B cell (primary cell): ENCODE results near the gene SNAPC3. TPM values are rescaled to one million over a fixed set of nuclear protein-coding genes. Genes with fewer than 3 reads are reported as not detected.
A peak's percentile ranks its signal among the peaks of the same experiment; 100 is the strongest.

ENCODE experiments used
- ATAC-seq: fragments of 200-7000 bp; cut with Tn5 transposase; one replicate; pipeline ENCODE4 v1.10.0; 2021; ENCODE audit warnings: low read depth, mild to moderate bottlenecking, moderate number of reproducible peaks, moderate library complexity
- CTCF ChIA-PET: fragments of 350-600 bp; sonication (Branson Sonifier 250); formaldehyde crosslinking; loops from one replicate; lab custom pipeline; 2021; ENCODE audit warnings: antibody characterized with exemption, inconsistent platforms; lab: Charles Lee
- POLR2A ChIA-PET: fragments of 350-600 bp; sonication (Branson Sonifier 250); formaldehyde crosslinking; loops from one replicate; lab custom pipeline; 2021; ENCODE audit warnings: antibody characterized with exemption; lab: Charles Lee
- DNase-seq: peaks from one replicate; pipeline ENCODE4 v3.0.0; 2013
- H2AFZ ChIP-seq: 2 replicates; pipeline ENCODE4 v1.6.1; 2012; ENCODE audit warnings: mild to moderate bottlenecking, low read depth, low read length; ENCODE audit not compliant: insufficient read depth, poor library complexity, severe bottlenecking
- H3K27ac ChIP-seq, 2 donors: 1 replicate in 1 of 2; 2 replicates in 1 of 2; pipeline ENCODE4 v1.5.1; 2012 to 2013; ENCODE audit warnings: low read length in 2 of 2, mild to moderate bottlenecking in 2 of 2, moderate library complexity in 1 of 2
- H3K27me3 ChIP-seq, 4 experiments: fragments of 200-600 bp in 1 of 4; sonication (generic) in 1 of 4; replicated peaks in 1 of 4; 1 replicate in 2 of 4; 2 replicates in 2 of 4; pipeline versions ENCODE4 v1.6.1 to v1.7.0; 2013 to 2016; ENCODE audit warnings: low read length in 3 of 4, mild to moderate bottlenecking in 2 of 4, mixed read lengths in 1 of 4, moderate library complexity in 1 of 4; ENCODE audit not compliant: insufficient read depth in 4 of 4, control insufficient read depth in 3 of 4; ENCODE audit errors: control extremely low read depth in 1 of 4
- H3K36me3 ChIP-seq, 2 experiments: replicated peaks in 1 of 2; 1 replicate in 1 of 2; 2 replicates in 1 of 2; pipeline versions ENCODE4 v1.6.1 to v1.7.1; 2013; ENCODE audit warnings: low read length in 1 of 2; ENCODE audit not compliant: insufficient read depth in 2 of 2, control insufficient read depth in 1 of 2; ENCODE audit errors: control extremely low read depth in 1 of 2, extremely low read depth in 1 of 2
- H3K4me1 ChIP-seq, 2 donors: fragments of 200-600 bp in 1 of 2; sonication (generic) in 1 of 2; 1 replicate in 1 of 2; 2 replicates in 1 of 2; pipeline versions ENCODE4 v1.5.1 to v1.6.1; 2013 to 2017; ENCODE audit warnings: low read length in 2 of 2; ENCODE audit not compliant: control insufficient read depth in 2 of 2, insufficient read depth in 2 of 2
- H3K4me2 ChIP-seq: replicated peaks from 2 replicates; pipeline ENCODE3; 2012; ENCODE audit warnings: mild to moderate bottlenecking, low read depth, low read length; ENCODE audit not compliant: poor library complexity, severe bottlenecking
- H3K4me3 ChIP-seq, 5 experiments: fragments of 200-600 bp in 1 of 5; sonication (generic) in 1 of 5; 1 replicate in 3 of 5; 2 replicates in 2 of 5; pipeline versions ENCODE4 v1.5.1 to v1.7.0; 2011 to 2016; ENCODE audit warnings: low read length in 4 of 5, mild to moderate bottlenecking in 4 of 5, low read depth in 2 of 5, control low read depth in 1 of 5, moderate library complexity in 1 of 5; ENCODE audit not compliant: insufficient read depth in 1 of 5; ENCODE audit errors: control extremely low read depth in 1 of 5, extremely low read depth in 1 of 5
- H3K79me2 ChIP-seq: fragments of 200-600 bp; sonication (generic); one replicate; pipeline ENCODE4 v1.6.0; 2016; ENCODE audit warnings: low read length; ENCODE audit not compliant: control insufficient read depth, insufficient read depth
- H3K9ac ChIP-seq: fragments of 200-600 bp; sonication (generic); 2 replicates; pipeline ENCODE4 v1.6.1; 2017; ENCODE audit warnings: mild to moderate bottlenecking, low read length, moderate library complexity
- H3K9me3 ChIP-seq, 3 donors: one replicate each; pipeline versions ENCODE4 v1.6.1 to v1.7.1; 2013; ENCODE audit warnings: low read length in 2 of 3; ENCODE audit not compliant: control insufficient read depth in 2 of 3, insufficient read depth in 1 of 3; ENCODE audit errors: control extremely low read depth in 1 of 3
- H4K20me1 ChIP-seq: 2 replicates; pipeline ENCODE4 v1.6.0; 2012; ENCODE audit warnings: mild to moderate bottlenecking, low read length; ENCODE audit not compliant: insufficient read depth, control insufficient read depth, poor library complexity, severe bottlenecking
- H3K27ac Mint-ChIP-seq: one replicate; pipeline ENCODE4 v1.8.0; 2021; ENCODE audit warnings: mixed read lengths
- H3K27me3 Mint-ChIP-seq: one replicate; pipeline ENCODE4 v1.8.0; 2021; ENCODE audit warnings: mixed read lengths
- H3K4me1 Mint-ChIP-seq: one replicate; pipeline ENCODE4 v1.8.0; 2021; ENCODE audit warnings: mixed read lengths
- H3K4me3 Mint-ChIP-seq: one replicate; pipeline ENCODE4 v1.8.0; 2021; ENCODE audit warnings: mixed read lengths
- H3K9me3 Mint-ChIP-seq: one replicate; pipeline ENCODE4 v1.8.0; 2022; ENCODE audit warnings: mixed read lengths; ENCODE audit not compliant: insufficient read depth
- EZH2 ChIP-seq: IDR thresholded peaks from 2 replicates; pipeline ENCODE4 v1.6.1; 2012; ENCODE audit warnings: borderline replicate concordance, low read depth, mild to moderate bottlenecking, moderate library complexity, low read length; ENCODE audit not compliant: insufficient read depth, poor library complexity, severe bottlenecking
- WGBS: methylation state at CpG from one replicate; pipeline ENCODE4 v1.1.5; 2013; ENCODE audit warnings: missing lambda C conversion rate; ENCODE audit not compliant: insufficient coverage; 5-methylcytosine and 5-hydroxymethylcytosine counted together
- intact Hi-C: fragments of 100-400 bp; cut with micrococcal nuclease; formaldehyde crosslinking; loops from one replicate; pipeline ENCODE4 v1.10.0; 2022
- polyA plus RNA-seq: library from polyadenylated mRNA; depleted of rRNA; stranded (reverse); fragments of >200 nt; gene quantifications from 2 replicates; pipeline ENCODE4 v1.2.3, GENCODE V29; 2012
- total RNA-seq, 2 donors: library from RNA; stranded (reverse); fragments of 120-200 nt in 1 of 2; gene quantifications; 1 replicate in 1 of 2; 2 replicates in 1 of 2; pipeline versions ENCODE4 v1.2.3 to v1.2.4, GENCODE V29; 2013 to 2022
- TF ChIP-seq, protein P1 (sequence below): fragments of 200-600 bp; IDR thresholded peaks from one replicate; pipeline ENCODE4 v1.8.0; 2022; ENCODE audit warnings: antibody characterized with exemption, mild to moderate bottlenecking

Gene SNAPC3
- total and polyA plus RNA-seq, 2 donors (not counting 1 experiment from before 2014, with no cell fraction given), result 16.6 to 48.3 TPM

DNA sequence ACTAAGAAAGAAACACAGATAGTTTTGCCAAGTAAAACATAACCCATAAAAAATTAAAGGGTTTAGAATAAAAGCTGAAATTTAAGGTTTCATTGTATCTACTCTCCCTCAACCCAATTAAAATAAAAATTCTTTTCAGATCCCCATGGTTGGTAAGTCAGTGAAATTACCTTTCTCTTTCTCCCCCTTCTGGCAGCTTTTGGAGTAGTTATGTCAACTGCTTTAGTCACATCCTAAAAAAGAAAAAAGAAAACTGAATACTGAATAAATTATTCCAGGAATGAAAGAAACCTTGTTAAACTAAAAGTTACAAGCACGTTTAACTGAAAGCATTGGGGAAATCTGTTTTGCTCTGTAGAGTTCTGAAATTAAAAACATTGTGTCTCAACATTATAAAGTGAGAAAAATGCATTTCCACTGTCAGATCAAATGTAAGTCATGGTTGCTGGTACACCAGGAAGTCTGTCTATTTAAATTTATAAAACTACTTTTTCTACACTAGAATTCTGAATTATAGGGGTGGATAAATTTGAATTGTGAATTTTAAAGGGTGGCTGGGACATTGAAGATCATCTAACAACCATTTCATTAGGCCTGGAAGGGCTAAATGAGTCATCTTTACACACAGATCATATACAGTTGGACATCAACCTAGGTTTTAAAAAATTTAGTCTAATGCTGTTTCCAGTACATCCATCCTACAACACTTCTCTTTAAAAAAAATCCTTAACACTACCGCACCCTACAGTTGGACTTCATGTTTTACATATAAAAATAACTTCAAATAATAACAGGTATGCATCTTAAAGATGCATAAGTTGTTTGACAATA lies 63.4 kb downstream of the SNAPC3 start:
- ChIA-PET CTCF (no interaction called here), POLR2A (no interaction called here)
- TF ChIP-seq, protein P1, sequence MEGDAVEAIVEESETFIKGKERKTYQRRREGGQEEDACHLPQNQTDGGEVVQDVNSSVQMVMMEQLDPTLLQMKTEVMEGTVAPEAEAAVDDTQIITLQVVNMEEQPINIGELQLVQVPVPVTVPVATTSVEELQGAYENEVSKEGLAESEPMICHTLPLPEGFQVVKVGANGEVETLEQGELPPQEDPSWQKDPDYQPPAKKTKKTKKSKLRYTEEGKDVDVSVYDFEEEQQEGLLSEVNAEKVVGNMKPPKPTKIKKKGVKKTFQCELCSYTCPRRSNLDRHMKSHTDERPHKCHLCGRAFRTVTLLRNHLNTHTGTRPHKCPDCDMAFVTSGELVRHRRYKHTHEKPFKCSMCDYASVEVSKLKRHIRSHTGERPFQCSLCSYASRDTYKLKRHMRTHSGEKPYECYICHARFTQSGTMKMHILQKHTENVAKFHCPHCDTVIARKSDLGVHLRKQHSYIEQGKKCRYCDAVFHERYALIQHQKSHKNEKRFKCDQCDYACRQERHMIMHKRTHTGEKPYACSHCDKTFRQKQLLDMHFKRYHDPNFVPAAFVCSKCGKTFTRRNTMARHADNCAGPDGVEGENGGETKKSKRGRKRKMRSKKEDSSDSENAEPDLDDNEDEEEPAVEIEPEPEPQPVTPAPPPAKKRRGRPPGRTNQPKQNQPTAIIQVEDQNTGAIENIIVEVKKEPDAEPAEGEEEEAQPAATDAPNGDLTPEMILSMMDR, result peak; percentile 67
- no peak for TF ChIP-seq EZH2
- no peaks in the 10 kb centered on the region for H3K4me1 ChIP-seq
- ATAC-seq (no peak), DNase-seq (peak; percentile 16)
- H3K9ac ChIP-seq, result no peak overlapping the region
- Mint-ChIP-seq H3K4me3 (no peak overlapping the region), H3K9me3 (no peaks in the 10 kb centered on the region), H3K27ac (no peak overlapping the region), H3K27me3 (no peaks in the 10 kb centered on the region), H3K4me1 (peaks cover 15% of the 10 kb centered on the region)
- H3K27me3 ChIP-seq, result no peaks in the 10 kb centered on the region
- peaks cover 8% of the 10 kb centered on the region for H3K79me2 ChIP-seq
- H4K20me1 ChIP-seq, result peaks cover 7% of the 10 kb centered on the region
- no CpG with 5 or more reads among the region's 2 CpGs for WGBS
- no peaks in the 10 kb centered on the region for H3K9me3 ChIP-seq
- H3K36me3 ChIP-seq, result peaks cover 1 to 28% of the 10 kb centered on the region in 2 experiments
- H3K27ac ChIP-seq, result peak overlapping the region in 1 of 2 donors; percentile 6
- intact Hi-C loops, result loop anchor here (5.0 kb wide), 1 partner anchor 121 kb away; no protein-coding TSS in a partner anchor
- H3K4me3 ChIP-seq, result no peak overlapping the region
- no peak overlapping the region for H3K4me2 ChIP-seq
- no peak overlapping the region for H2AFZ ChIP-seq

DNA sequence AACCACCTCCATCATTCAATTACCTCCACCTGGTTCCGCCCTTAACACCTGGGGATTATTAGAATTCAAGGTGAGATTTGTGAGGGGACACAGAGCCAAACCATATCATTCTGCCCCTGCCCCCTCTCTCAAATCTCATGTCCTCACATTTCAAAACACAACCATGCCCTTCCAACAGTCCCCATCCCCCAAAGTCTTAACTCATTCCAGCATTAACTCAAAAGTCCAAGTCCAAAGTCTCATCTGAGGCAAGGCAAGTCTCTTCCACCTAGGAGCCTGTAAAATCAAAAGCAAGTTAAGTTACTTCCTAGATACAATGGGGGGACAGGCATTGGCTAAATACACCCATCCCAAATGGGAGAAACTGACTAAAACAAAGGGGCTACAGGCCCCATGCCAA lies 69.3 kb downstream of the SNAPC3 start:
- no peaks in the 10 kb centered on the region for H3K27me3 Mint-ChIP-seq
- H3K9me3 ChIP-seq, result peaks cover 0 to 12% (median 11%) of the 10 kb centered on the region in 3 donors
- no peaks in the 10 kb centered on the region for H3K9me3 Mint-ChIP-seq
- no peak for TF ChIP-seq EZH2
- TF ChIP-seq, protein P1, result no peak
- H3K4me1 ChIP-seq, result no peaks in the 10 kb centered on the region
- H3K27ac Mint-ChIP-seq, result no peak overlapping the region
- ATAC-seq, result no peak
- ChIA-PET POLR2A (no interaction called here), CTCF (no interaction called here)
- H3K4me2 ChIP-seq, result no peak overlapping the region
- no peak overlapping the region for H3K4me3 ChIP-seq
- peaks cover 16% of the 10 kb centered on the region for H3K4me1 Mint-ChIP-seq
- H3K79me2 ChIP-seq, result peaks cover 28% of the 10 kb centered on the region
- H3K27me3 ChIP-seq, result no peaks in the 10 kb centered on the region
- no peak overlapping the region for H3K9ac ChIP-seq
- no peak overlapping the region for H3K4me3 Mint-ChIP-seq
- no peak overlapping the region for H2AFZ ChIP-seq
- intact Hi-C loops, result no loop called here
- 83% methylated on average over 1 of the region's 1 CpG for WGBS
- peaks cover 6 to 38% of the 10 kb centered on the region in 2 experiments for H3K36me3 ChIP-seq
- peaks cover 24% of the 10 kb centered on the region for H4K20me1 ChIP-seq
- no peak overlapping the region for H3K27ac ChIP-seq
- no peak for DNase-seq
